ENCODE measurements around the gene ERLIN1.

The ERLIN1 gene

GRCh38 chr10:100101192-100102076, 84.4 kb downstream of the ERLIN1 start:
- TF ChIP-seq CTCF (IDR thresholded peaks at IDR 0.05; ENCODE audit: insufficient read depth, low read length) (no peak), GABPA (IDR thresholded peaks at IDR 0.05; ENCODE audit: low read depth) (no peak), POLR2AphosphoS5 (IDR thresholded peaks at IDR 0.05; ENCODE audit: low read depth) (no peak)
- no peak overlapping the region for H3K27ac ChIP-seq (replicated peaks)
- H3K27me3 ChIP-seq (ENCODE audit: insufficient read depth, poor library complexity, severe bottlenecking): no peaks in the 10 kb centered on the region
- no peak overlapping the region for H3K4me3 ChIP-seq (replicated peaks; ENCODE audit: insufficient read depth, low read length)
- no peak for DNase-seq (ENCODE audit: low read depth in 1 of 2, low spot score in 1 of 2)

DNA sequence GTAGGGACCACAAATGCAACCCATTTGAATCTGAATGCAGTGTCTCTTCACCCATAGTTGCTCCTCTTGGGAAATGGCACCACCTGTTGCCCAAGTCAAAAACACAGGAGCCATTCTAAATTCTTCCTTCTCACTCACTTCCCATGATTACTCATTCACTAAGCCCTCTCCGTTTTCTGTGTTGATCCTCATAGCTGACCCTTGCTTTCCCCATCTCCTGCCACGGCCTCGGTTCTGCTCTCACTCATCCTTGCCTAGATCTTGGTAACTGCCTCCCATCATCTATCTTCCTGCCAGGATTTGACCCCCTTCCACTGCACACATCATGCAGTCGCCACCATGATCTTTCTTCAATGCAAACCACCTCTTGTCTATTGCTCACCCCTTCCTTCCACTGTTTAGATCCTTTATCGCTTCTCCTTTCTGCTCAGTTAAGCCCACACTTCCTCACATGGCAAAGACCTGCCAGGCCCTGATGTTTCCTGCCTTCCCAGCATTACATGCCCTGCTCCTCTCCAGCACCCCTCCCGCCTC, 85.1 kb downstream of the ERLIN1 start:
- peak in 1 of 2 experiments; percentile 4 for DNase-seq (ENCODE audit: low read depth in 1 of 2, low spot score in 1 of 2)
- TF ChIP-seq CTCF (IDR thresholded peaks at IDR 0.05; ENCODE audit: insufficient read depth, low read length): no peak
- TF ChIP-seq, protein P1, sequence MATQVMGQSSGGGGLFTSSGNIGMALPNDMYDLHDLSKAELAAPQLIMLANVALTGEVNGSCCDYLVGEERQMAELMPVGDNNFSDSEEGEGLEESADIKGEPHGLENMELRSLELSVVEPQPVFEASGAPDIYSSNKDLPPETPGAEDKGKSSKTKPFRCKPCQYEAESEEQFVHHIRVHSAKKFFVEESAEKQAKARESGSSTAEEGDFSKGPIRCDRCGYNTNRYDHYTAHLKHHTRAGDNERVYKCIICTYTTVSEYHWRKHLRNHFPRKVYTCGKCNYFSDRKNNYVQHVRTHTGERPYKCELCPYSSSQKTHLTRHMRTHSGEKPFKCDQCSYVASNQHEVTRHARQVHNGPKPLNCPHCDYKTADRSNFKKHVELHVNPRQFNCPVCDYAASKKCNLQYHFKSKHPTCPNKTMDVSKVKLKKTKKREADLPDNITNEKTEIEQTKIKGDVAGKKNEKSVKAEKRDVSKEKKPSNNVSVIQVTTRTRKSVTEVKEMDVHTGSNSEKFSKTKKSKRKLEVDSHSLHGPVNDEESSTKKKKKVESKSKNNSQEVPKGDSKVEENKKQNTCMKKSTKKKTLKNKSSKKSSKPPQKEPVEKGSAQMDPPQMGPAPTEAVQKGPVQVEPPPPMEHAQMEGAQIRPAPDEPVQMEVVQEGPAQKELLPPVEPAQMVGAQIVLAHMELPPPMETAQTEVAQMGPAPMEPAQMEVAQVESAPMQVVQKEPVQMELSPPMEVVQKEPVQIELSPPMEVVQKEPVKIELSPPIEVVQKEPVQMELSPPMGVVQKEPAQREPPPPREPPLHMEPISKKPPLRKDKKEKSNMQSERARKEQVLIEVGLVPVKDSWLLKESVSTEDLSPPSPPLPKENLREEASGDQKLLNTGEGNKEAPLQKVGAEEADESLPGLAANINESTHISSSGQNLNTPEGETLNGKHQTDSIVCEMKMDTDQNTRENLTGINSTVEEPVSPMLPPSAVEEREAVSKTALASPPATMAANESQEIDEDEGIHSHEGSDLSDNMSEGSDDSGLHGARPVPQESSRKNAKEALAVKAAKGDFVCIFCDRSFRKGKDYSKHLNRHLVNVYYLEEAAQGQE (IDR thresholded peaks at IDR 0.05; ENCODE audit: insufficient replicate concordance, low read depth): no peak
- no peak for TF ChIP-seq GABPA (IDR thresholded peaks at IDR 0.05; ENCODE audit: low read depth)
- no peak for TF ChIP-seq POLR2AphosphoS5 (IDR thresholded peaks at IDR 0.05; ENCODE audit: low read depth)
- TF ChIP-seq SPI1 (IDR thresholded peaks at IDR 0.05; ENCODE audit: borderline replicate concordance, low read depth): no peak; the same call in 1 of the 2 replicates
- no peak overlapping the region for H3K27ac ChIP-seq (replicated peaks)
- H3K4me3 ChIP-seq (replicated peaks; ENCODE audit: insufficient read depth, low read length): no peak overlapping the region
- H3K27me3 ChIP-seq (ENCODE audit: insufficient read depth, poor library complexity, severe bottlenecking): no peaks in the 10 kb centered on the region

All from HL-60 (cell line).